Stomach (tissue), 9 donors: ENCODE results near the gene ATXN1. TPM values are rescaled to one million over a fixed set of nuclear protein-coding genes. Genes with fewer than 3 reads are reported as not detected.

ENCODE experiments used
- DNase-seq, 2 donors: peaks; one replicate each; pipeline versions ENCODE4 v3.0.0 to v3.0.0-alpha.2; 2013 to 2019
- H3K27ac ChIP-seq, 5 donors: fragments of 200-600 bp in 4 of 5; sonication (generic) in 4 of 5; one replicate each; pipeline ENCODE4 v1.5.1; 2013 to 2019; ENCODE audit warnings: mild to moderate bottlenecking in 1 of 5, moderate library complexity in 1 of 5
- H3K27me3 ChIP-seq, 3 donors: fragments of 200-600 bp; sonication (generic); one replicate each; pipeline ENCODE4 v1.5.1; 2017 to 2019; ENCODE audit warnings: mixed run types in 1 of 3
- H3K36me3 ChIP-seq, 4 donors: fragments of 200-600 bp; sonication (generic); 1 replicate in 3 of 4; 2 replicates in 1 of 4; pipeline ENCODE4 v1.5.1; 2016 to 2019
- H3K4me1 ChIP-seq, 4 donors: fragments of 200-600 bp; sonication (generic); one replicate each; pipeline ENCODE4 v1.5.1; 2016 to 2019
- H3K4me3 ChIP-seq, 4 donors: fragments of 200-600 bp; sonication (generic) in 3 of 4; one replicate each; pipeline ENCODE4 v1.5.1; 2016 to 2019; ENCODE audit warnings: mild to moderate bottlenecking in 1 of 4
- H3K9me3 ChIP-seq, 4 donors: fragments of 200-600 bp; sonication (generic); one replicate each; pipeline ENCODE4 v1.5.1; 2016 to 2019
- CTCF ChIP-seq, 7 experiments: fragments of 450-650 bp in 4 of 7; fragments of 200-600 bp in 3 of 7; sonication (generic) in 3 of 7; IDR thresholded peaks; one replicate each; pipeline ENCODE4 v1.5.1; 2016 to 2019; ENCODE audit warnings: antibody characterized with exemption in 7 of 7, control low read depth in 2 of 7, mild to moderate bottlenecking in 1 of 7
- EP300 ChIP-seq: sonication (generic); formaldehyde crosslinking; IDR thresholded peaks from one replicate; pipeline ENCODE4 v1.6.1; 2017; ENCODE audit warnings: antibody characterized with exemption
- POLR2A ChIP-seq, 4 donors: fragments of 450-650 bp; IDR thresholded peaks; one replicate each; pipeline ENCODE4 v1.6.1; 2016; ENCODE audit warnings: antibody characterized with exemption in 4 of 4, control low read depth in 2 of 4, mild to moderate bottlenecking in 1 of 4, moderate library complexity in 1 of 4
- POLR2AphosphoS5 ChIP-seq, 3 donors: sonication (generic); formaldehyde crosslinking; IDR thresholded peaks; one replicate each; pipeline ENCODE4 v1.6.1; 2016; ENCODE audit warnings: antibody characterized with exemption in 3 of 3
- WGBS, 5 donors: extraction: QIAGEN DNeasy Blood & Tissue Kit in 3 of 5; methylation state at CpG; one replicate each; pipeline versions ENCODE4 v1.1.5 to v1.1.7; 2013 to 2018; 5-methylcytosine and 5-hydroxymethylcytosine counted together
- intact Hi-C: fragments of 100-400 bp; cut with DNase I; formaldehyde crosslinking; loops from one replicate; pipeline ENCODE4 v1.15.1; 2023; ENCODE audit warnings: low total_unique reads
- polyA plus RNA-seq, 3 donors: library from polyadenylated mRNA; stranded (reverse); fragments of 200-250 nt; gene quantifications; one replicate each; pipeline ENCODE4 v1.2.3, GENCODE V29; 2013
- total RNA-seq, 5 donors: library from RNA; depleted of rRNA; stranded (reverse); fragments of >200 nt; gene quantifications; one replicate each; pipeline versions ENCODE4 v1.1.0 to v1.2.3, GENCODE V29; 2014 to 2016
- donor health status: healthy with polysubstance abuse.
- donor health status: Bipolar disorder and iron deficiency.
- donor health status: healthy.

The ATXN1 gene
- total and polyA plus RNA-seq, 8 donors, result 5.2 to 106 (median 39.0) TPM

- Histone ChIP-seq H3K36me3 (peaks cover 0 to 4% (median 0%) of the 10 kb centered on the region in 4 donors), H3K4me1 (peaks cover 0 to 13% (median 2%) of the 10 kb centered on the region in 4 donors), H3K27me3 (no peaks in the 10 kb centered on the region), H3K4me3 (no peak overlapping the region), H3K27ac (peak overlapping the region in 1 of 5 donors; percentile 29), H3K9me3 (no peaks in the 10 kb centered on the region)
- DNase-seq, result peak in 1 of 2 donors; percentile 23
- TF ChIP-seq CTCF (IDR thresholded peaks at IDR 0.05), result no peak
- TF ChIP-seq POLR2A (IDR thresholded peaks at IDR 0.05), result no peak
- no peak for TF ChIP-seq EP300
- no peak for TF ChIP-seq POLR2AphosphoS5 (IDR thresholded peaks at IDR 0.05)
- intact Hi-C loops, result no loop called here
- 56 to 72% (median 63%) methylated on average over 4 of the region's 4 CpGs for WGBS, 5 donors
Observed at GRCh38 chr6:16559071-16559470, 202.2 kb downstream of the ATXN1 start.

- Histone ChIP-seq H3K9me3 (no peaks in the 10 kb centered on the region), H3K27me3 (no peaks in the 10 kb centered on the region), H3K4me3 (no peak overlapping the region), H3K4me1 (peaks cover 0 to 12% (median 2%) of the 10 kb centered on the region in 4 donors), H3K36me3 (peaks cover 0 to 18% (median 10%) of the 10 kb centered on the region in 4 donors), H3K27ac (no peak overlapping the region)
- no peak for DNase-seq
- intact Hi-C loops, result no loop called here
- WGBS, 5 donors, result 93 to 99% (median 97%) methylated on average over 3 of the region's 3 CpGs
- TF ChIP-seq EP300 (no peak), POLR2AphosphoS5 (IDR thresholded peaks at IDR 0.05) (no peak), CTCF (IDR thresholded peaks at IDR 0.05) (no peak), POLR2A (IDR thresholded peaks at IDR 0.05) (no peak)
Observed at GRCh38 chr6:16555550-16555949, 205.7 kb downstream of the ATXN1 start.

GRCh38 chr6:16553531-16553930, 207.7 kb downstream of the ATXN1 start:
- Histone ChIP-seq H3K36me3 (peaks cover 0 to 18% (median 10%) of the 10 kb centered on the region in 4 donors), H3K27ac (no peak overlapping the region), H3K4me1 (peaks cover 0 to 3% (median 0%) of the 10 kb centered on the region in 4 donors), H3K4me3 (no peak overlapping the region), H3K9me3 (no peaks in the 10 kb centered on the region), H3K27me3 (no peaks in the 10 kb centered on the region)
- WGBS, 5 donors, result 95 to 100% (median 96%) methylated on average over 3 of the region's 3 CpGs
- no peak for TF ChIP-seq POLR2AphosphoS5 (IDR thresholded peaks at IDR 0.05)
- no peak for TF ChIP-seq CTCF (IDR thresholded peaks at IDR 0.05)
- intact Hi-C loops, result no loop called here
- no peak for DNase-seq

GRCh38 chr6:16551466-16551865, 209.8 kb downstream of the ATXN1 start:
- H3K4me3 ChIP-seq, result no peak overlapping the region
- DNase-seq, result no peak
- no peak overlapping the region for H3K27ac ChIP-seq
- no peaks in the 10 kb centered on the region for H3K4me1 ChIP-seq
- no peaks in the 10 kb centered on the region for H3K9me3 ChIP-seq
- intact Hi-C loops, result no loop called here
- no peaks in the 10 kb centered on the region for H3K27me3 ChIP-seq
- H3K36me3 ChIP-seq, result peaks cover 0 to 24% (median 15%) of the 10 kb centered on the region in 4 donors
- WGBS, 5 donors, result 89 to 93% (median 91%) methylated on average over 6 of the region's 6 CpGs
- no peak for TF ChIP-seq EP300
- no peak for TF ChIP-seq POLR2A (IDR thresholded peaks at IDR 0.05)
- TF ChIP-seq POLR2AphosphoS5 (IDR thresholded peaks at IDR 0.05), result no peak
- TF ChIP-seq CTCF (IDR thresholded peaks at IDR 0.05), result no peak
